DND-41 (cell line): ENCODE data around the gene XRCC4.

ENCODE experiments used
- CTCF ChIP-seq: IDR thresholded peaks from 2 replicates; pipeline ENCODE4 v1.5.1; 2012; ENCODE audit warnings: borderline replicate concordance, low read length, moderate library complexity, mild to moderate bottlenecking; ENCODE audit not compliant: poor library complexity, severe bottlenecking; ENCODE audit errors: extremely low read depth
- EZH2 ChIP-seq: IDR thresholded peaks from 3 replicates; pipeline ENCODE4 v1.6.1; 2012; ENCODE audit warnings: borderline replicate concordance, low read depth, mild to moderate bottlenecking, moderate library complexity, low read length, inconsistent platforms; ENCODE audit not compliant: severe bottlenecking

DNA sequence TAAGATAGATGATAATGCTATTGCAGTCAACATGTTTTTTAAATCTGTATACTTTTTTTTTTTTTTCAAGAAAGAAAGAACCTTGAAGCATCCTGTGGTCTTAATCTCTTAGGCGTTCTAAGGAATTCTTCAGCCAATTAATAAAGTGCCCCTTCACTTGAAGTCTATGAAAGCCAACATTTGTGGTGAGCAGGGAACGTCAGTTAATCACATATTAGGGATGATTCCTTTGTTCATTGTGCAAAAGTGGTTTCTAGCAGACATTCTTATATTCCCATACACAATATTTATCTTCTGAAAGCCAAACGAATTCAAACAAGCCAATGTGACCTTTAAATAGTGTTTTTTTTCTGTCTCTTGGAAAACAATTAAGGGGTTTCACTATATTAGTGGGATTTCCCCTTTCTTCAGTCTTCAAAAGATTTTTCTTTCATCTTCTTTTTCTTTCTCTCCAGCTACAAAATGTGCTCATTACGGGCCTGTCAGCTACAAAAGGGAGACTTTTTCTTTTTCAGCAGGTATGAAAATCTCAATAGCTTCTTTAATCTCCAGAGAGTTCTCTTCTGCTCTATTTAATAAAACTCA is 40.3 kb upstream of the XRCC4 start:
- TF ChIP-seq CTCF (no peak), EZH2 (no peak)
